SH-SY5Y (cell line): ENCODE measurements around the gene ADSL.

Source experiments
- GATA2 ChIP-seq: IDR thresholded peaks from 2 replicates; pipeline ENCODE4 v1.6.1; 2011; ENCODE audit warnings: mild to moderate bottlenecking, low read depth, low read length
- GATA3 ChIP-seq: IDR thresholded peaks from 2 replicates; pipeline ENCODE4 v1.6.1; 2011; ENCODE audit warnings: low read depth, mild to moderate bottlenecking, low read length, moderate library complexity

DNA sequence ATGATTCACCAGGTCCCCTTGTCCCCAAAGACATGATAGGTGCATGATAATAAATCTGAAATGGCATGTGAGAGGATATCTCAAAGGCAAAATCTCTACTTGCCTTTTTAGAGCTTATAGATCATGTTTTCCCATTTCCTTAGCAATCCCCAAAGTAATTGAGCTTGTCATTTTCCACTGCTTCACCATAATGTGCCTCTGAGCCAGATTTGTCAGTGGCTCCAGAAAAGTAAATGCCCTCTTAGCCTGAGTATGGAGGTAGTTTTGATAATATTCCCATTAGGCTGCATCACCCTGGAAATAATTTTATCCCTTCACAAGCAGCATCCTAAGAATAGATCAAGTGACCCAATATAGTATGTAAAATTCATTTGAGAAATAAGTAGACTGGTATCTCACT lies 36.7 kb upstream of the ADSL start:
- TF ChIP-seq GATA2 (no peak), GATA3 (no peak)
